Muscle of leg (tissue), 11 donors: ENCODE results near the gene SLC25A10. TPM values are rescaled to one million over a fixed set of nuclear protein-coding genes. Genes with fewer than 3 reads are reported as not detected.

ENCODE experiments used
- DNase-seq: peaks from one replicate; pipeline ENCODE4 v3.0.0; 2013
- H3K27ac ChIP-seq: one replicate; pipeline ENCODE4 v1.5.1; 2013; ENCODE audit warnings: mild to moderate bottlenecking, low read length, control low read depth
- H3K27me3 ChIP-seq: one replicate; pipeline ENCODE4 v1.6.1; 2013; ENCODE audit warnings: low read length; ENCODE audit not compliant: control insufficient read depth, insufficient read depth
- H3K36me3 ChIP-seq: one replicate; pipeline ENCODE4 v1.6.1; 2013; ENCODE audit warnings: low read length; ENCODE audit not compliant: control insufficient read depth, insufficient read depth
- H3K4me1 ChIP-seq: one replicate; pipeline ENCODE4 v1.6.1; 2013; ENCODE audit warnings: low read length; ENCODE audit not compliant: control insufficient read depth, insufficient read depth
- H3K4me3 ChIP-seq: one replicate; pipeline ENCODE4 v1.5.1; 2013; ENCODE audit warnings: low read length, control low read depth
- H3K9me3 ChIP-seq: replicated peaks from 2 replicates; pipeline ENCODE4 v1.6.1; 2013; ENCODE audit warnings: low read depth, low read length; ENCODE audit not compliant: control insufficient read depth
- WGBS: methylation state at CpG from one replicate; pipeline ENCODE4 v1.1.5; 2013; ENCODE audit warnings: missing lambda C conversion rate; ENCODE audit not compliant: insufficient coverage; 5-methylcytosine and 5-hydroxymethylcytosine counted together
- polyA plus RNA-seq, 8 donors: library from polyadenylated mRNA; unstranded; fragments of 120-200 nt; gene quantifications; one replicate each; pipeline versions ENCODE4 v1.2.1 to v1.2.3, GENCODE V29; 2013; ENCODE audit warnings: inconsistent platforms in 1 of 8, low replicate concordance in 1 of 8; ENCODE audit not compliant: insufficient read length in 8 of 8, insufficient read depth in 1 of 8
- total RNA-seq: library from RNA; stranded (reverse); fragments of 120-200 nt; gene quantifications from one replicate; pipeline ENCODE4 v1.2.4, GENCODE V29; 2013

Gene SLC25A10
- total and polyA plus RNA-seq, 9 donors, result 3.3 to 5.3 (median 4.3) TPM

DNA sequence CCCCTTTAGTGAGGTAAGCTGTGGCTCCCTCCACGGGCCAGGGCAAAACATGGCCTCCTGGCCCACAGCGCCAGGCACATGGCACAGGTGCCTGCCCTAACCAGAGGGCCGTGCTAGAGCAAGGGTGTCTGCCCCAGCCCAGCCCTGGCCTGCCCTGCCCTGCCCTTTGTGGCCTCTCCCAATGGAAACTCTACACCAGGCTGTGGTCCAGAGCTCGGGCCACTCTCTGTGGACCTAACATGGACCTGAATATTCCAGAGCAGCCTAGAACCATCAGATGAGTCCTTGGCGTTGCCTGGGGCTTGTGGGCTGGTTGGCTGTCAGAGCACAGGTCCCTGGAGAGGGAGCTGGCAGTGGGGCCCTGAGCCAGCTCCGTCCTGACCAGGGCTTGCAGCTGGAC, 16.9 kb upstream of the SLC25A10 start:
- H3K4me3 ChIP-seq, result no peak overlapping the region
- no peaks in the 10 kb centered on the region for H3K9me3 ChIP-seq
- no peak for DNase-seq
- H3K27me3 ChIP-seq, result no peaks in the 10 kb centered on the region
- 73% methylated on average over 4 of the region's 6 CpGs for WGBS
- H3K27ac ChIP-seq, result no peak overlapping the region
- H3K36me3 ChIP-seq, result peaks cover 85% of the 10 kb centered on the region
- no peaks in the 10 kb centered on the region for H3K4me1 ChIP-seq

DNA sequence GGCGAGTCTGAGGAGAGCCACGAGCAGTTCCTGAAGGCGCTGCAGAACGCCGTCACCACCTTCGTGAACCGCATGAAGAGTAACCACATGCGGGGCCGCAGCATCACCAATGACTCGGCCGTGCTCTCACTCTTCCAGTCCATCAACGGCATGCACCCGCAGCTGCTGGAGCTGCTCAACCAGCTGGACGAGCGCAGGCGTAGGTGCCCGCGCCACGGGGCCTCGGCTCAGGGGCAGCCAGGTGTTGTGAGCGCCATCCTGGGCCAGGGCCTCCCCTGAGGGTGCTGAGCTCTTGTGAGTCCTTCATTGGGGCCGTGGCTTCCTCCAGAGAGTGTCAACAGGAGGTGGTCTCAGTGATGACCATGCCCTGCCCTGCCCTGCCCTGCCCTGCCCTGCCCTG, 16.3 kb upstream of the SLC25A10 start:
- Histone ChIP-seq H3K4me3 (no peak overlapping the region), H3K4me1 (no peaks in the 10 kb centered on the region), H3K27ac (no peak overlapping the region), H3K36me3 (peaks cover 86% of the 10 kb centered on the region), H3K27me3 (no peaks in the 10 kb centered on the region), H3K9me3 (no peaks in the 10 kb centered on the region)
- 91% methylated on average over 22 of the region's 22 CpGs for WGBS
- DNase-seq, result no peak

DNA sequence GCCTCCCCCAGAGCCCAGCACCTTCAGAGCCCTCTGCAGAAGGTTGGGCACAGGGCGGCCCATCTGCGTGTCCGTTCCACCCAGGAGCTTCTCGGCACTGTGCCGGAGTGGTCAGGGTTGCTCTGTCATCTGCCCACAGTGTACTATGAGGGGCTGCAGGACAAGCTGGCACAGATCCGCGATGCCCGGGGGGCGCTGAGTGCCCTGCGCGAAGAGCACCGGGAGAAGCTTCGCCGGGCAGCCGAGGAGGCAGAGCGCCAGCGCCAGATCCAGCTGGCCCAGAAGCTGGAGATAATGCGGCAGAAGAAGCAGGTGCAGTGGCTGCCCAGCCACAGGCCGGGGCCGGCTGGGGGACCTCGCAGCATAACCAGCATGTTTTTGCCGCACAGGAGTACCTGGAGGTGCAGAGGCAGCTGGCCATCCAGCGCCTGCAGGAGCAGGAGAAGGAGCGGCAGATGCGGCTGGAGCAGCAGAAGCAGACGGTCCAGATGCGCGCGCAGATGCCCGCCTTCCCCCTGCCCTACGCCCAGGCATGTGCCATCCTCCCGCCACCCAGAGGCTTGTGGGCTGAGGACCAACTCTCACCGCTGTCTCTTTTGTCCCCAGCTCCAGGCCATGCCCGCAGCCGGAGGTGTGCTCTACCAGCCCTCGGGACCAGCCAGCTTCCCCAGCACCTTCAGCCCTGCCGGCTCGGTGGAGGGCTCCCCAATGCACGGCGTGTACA, 15.7 kb upstream of the SLC25A10 start:
- DNase-seq, result no peak
- H3K4me1 ChIP-seq, result peaks cover 6% of the 10 kb centered on the region
- no peak overlapping the region for H3K4me3 ChIP-seq
- no peak overlapping the region for H3K27ac ChIP-seq
- no peaks in the 10 kb centered on the region for H3K9me3 ChIP-seq
- H3K36me3 ChIP-seq, result peaks cover 86% of the 10 kb centered on the region
- WGBS, result 91% methylated on average over 40 of the region's 40 CpGs
- no peaks in the 10 kb centered on the region for H3K27me3 ChIP-seq

DNA sequence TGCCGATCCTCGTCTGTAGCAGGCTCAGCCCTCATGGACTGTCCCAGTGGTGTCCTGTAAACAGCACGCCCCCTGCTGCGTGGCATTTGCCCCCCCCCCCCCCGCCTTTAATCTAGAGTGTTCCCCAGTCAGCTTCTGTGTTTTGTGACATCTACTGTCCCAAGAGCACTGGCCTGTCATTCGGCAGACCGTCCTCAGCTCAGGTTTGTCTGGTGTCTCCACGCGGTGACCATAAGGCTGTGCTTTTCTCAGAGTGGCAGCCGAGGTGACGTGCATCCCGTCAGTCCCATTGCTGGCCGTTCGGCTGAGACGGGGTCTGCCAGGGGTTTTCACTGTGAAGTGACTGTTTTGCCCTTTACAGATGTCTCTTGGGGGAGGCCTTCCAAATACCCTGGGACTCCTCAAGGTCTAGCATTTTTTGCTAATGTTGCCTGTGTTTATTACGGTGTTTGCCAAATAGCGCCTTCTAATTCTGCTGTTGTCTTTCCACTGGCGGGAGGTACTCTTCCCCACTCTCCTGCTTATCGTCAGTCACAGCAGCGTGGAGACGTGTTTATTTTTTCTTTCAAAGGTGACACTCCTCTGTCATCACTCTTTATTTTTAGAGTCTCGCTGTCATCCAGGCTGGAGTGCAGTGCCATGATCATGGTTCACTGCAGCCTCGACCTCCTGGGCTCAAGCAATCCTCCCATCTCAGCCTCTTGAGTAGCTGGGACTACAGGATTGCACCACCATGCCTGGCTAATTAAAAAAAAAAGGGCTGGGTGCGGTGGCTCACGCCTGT, 14.6 kb upstream of the SLC25A10 start:
- H3K27ac ChIP-seq, result no peak overlapping the region
- peaks cover 16% of the 10 kb centered on the region for H3K4me1 ChIP-seq
- H3K36me3 ChIP-seq, result peaks cover 83% of the 10 kb centered on the region
- H3K9me3 ChIP-seq, result no peaks in the 10 kb centered on the region
- no peak for DNase-seq
- WGBS, result 81% methylated on average over 21 of the region's 25 CpGs
- H3K27me3 ChIP-seq, result no peaks in the 10 kb centered on the region
- H3K4me3 ChIP-seq, result no peak overlapping the region

DNA sequence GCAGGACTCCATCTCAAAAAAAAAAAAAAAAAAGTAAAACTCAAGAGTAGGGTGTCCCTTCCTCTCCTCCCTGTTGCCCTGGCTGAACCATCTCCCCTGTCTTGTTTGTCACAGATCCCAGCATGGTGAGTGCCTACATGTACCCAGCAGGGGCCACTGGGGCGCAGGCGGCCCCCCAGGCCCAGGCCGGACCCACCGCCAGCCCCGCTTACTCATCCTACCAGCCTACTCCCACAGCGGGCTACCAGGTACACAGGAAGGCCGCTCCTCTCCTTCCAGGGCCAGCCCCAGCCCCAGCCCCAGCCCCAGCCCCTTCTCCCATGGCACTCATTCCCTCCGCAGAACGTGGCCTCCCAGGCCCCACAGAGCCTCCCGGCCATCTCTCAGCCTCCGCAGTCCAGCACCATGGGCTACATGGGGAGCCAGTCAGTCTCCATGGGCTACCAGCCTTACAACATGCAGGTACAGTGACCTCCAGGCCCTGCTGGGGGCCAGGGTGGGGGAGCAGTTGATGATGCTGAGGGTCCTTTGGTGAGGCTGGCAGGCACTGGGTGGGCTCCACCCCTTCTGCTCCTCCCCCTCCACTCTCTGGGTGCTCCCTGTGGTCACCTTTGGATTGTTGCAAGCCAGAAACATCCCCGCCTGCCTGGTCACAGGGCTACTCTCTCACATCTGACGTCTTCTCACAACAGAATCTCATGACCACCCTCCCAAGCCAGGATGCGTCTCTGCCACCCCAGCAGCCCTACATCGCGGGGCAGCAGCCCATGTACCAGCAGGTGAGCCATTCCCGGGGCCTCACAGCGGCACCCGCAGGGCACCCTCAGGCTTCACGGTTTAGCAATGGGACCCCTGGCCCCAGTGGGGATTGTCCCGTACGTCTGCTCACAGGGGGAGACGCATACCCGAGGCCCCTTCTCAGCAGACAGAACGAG, 11.5 kb upstream of the SLC25A10 start:
- H3K36me3 ChIP-seq, result peaks cover 62% of the 10 kb centered on the region
- peaks cover 26% of the 10 kb centered on the region for H3K4me1 ChIP-seq
- DNase-seq, result no peak
- H3K9me3 ChIP-seq, result no peaks in the 10 kb centered on the region
- no peaks in the 10 kb centered on the region for H3K27me3 ChIP-seq
- H3K27ac ChIP-seq, result no peak overlapping the region
- WGBS, result 80% methylated on average over 18 of the region's 25 CpGs
- no peak overlapping the region for H3K4me3 ChIP-seq

DNA sequence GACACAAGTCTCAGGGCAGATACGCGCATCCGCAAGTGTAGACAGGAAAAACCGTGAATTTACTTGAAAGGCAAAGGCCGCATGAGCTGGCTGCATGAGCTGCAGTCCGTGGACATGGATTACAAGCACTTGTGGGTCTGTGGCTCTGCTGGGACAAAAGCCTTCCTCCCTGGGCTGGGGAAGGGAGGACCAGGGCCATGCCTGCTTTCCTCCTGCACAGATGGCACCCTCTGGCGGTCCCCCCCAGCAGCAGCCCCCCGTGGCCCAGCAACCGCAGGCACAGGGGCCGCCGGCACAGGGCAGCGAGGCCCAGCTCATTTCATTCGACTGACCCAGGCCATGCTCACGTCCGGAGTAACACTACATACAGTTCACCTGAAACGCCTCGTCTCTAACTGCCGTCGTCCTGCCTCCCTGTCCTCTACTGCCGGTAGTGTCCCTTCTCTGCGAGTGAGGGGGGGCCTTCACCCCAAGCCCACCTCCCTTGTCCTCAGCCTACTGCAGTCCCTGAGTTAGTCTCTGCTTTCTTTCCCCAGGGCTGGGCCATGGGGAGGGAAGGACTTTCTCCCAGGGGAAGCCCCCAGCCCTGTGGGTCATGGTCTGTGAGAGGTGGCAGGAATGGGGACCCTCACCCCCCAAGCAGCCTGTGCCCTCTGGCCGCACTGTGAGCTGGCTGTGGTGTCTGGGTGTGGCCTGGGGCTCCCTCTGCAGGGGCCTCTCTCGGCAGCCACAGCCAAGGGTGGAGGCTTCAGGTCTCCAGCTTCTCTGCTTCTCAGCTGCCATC, 10.6 kb upstream of the SLC25A10 start:
- DNase-seq, result no peak
- no peaks in the 10 kb centered on the region for H3K9me3 ChIP-seq
- WGBS, result 70% methylated on average over 16 of the region's 23 CpGs
- H3K27ac ChIP-seq, result no peak overlapping the region
- peaks cover 26% of the 10 kb centered on the region for H3K4me1 ChIP-seq
- no peaks in the 10 kb centered on the region for H3K27me3 ChIP-seq
- H3K36me3 ChIP-seq, result peaks cover 62% of the 10 kb centered on the region
- H3K4me3 ChIP-seq, result peak overlapping the region; percentile 82

DNA sequence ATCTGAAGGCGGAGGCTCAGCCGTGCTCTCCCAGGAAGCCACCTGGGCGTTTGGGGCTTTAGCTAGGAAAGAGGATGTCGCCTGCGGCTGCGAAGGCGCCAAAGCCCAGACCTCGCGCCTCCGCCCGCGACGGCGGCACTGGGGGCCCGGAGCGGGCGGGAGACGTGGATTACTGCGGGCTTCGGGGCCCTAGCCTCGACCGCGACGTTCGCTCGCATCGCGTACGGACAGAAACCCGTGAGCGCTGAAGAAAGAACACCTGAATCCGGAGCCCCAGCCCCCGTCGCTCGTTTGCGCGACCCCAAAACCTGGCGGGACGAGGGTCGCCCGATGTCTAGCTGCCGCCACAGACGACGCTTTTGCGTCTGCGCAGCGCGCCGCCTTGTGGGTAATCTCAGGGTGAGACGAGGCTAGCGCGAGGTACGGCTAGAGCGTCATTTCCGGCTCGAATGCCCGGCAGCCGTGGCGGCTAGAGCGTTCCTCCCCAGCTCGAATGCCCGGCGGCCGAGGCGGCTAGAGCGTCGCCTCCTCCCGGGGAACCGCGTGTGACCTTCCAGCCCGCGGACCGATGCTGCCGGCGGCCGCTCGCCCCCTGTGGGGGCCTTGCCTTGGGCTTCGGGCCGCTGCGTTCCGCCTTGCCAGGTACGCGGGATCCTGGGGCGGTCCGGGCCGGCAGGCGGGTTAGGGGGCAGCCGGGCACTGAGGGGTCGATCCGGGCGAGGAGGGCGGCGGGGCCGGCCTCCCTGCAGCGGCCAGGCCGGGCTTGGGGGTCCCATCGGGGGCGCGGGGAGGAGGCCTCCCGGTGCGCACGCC, 8.9 kb upstream of the SLC25A10 start, which contains the start of gene MRPL12:
Gene MRPL12 (plus strand): TSS at position 434 of the 813 bp plus-strand sequence. CDS start 135 bp downstream, at position 569.
- WGBS, result under 1% methylated on average over 102 of the region's 102 CpGs
- peaks cover 62% of the 10 kb centered on the region for H3K36me3 ChIP-seq

DNA sequence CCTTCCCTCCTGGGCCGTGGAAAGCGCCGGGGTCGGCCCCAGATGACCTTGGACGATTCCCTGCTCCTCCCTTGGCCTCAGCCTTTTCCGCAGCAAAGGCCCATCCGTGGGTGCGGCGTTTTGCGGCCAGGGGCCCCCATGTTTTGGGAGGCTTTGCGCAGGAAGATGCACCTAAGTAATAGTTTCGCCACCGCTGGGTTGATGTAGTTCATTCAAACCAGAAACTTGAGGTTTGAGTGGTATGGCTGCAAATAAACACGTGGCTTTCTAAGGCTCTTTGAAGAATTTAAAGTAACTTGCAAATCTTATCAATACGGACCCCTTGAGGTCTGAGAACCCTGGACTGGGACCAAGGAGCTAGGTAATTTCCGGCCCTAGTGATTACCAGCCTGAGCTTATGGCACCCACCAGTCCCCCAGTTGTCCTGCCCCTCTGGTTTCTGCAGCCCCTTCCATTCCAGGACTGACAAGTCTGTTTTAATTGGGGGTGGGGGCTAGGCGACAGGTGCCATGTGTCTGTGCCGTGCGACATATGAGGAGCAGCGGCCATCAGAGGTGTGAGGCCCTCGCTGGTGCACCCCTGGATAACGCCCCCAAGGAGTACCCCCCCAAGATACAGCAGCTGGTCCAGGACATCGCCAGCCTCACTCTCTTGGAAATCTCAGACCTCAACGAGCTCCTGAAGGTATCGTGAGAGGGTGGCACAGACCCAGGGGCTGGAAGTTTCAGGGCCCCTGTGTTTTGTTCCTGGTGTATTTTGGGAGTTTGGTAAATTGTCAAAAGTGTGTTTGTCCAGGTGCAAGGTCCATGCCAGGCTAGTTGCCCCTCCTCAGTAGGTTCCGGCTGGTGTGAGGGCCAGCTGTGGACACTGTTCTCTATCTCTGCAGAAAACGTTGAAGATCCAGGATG, 8.1 kb upstream of the SLC25A10 start:
- Histone ChIP-seq H3K36me3 (peaks cover 62% of the 10 kb centered on the region), H3K27me3 (no peaks in the 10 kb centered on the region), H3K9me3 (no peaks in the 10 kb centered on the region), H3K4me3 (peak overlapping the region; percentile 82), H3K27ac (peak overlapping the region; percentile 22), H3K4me1 (peaks cover 31% of the 10 kb centered on the region)
- 31% methylated on average over 22 of the region's 27 CpGs for whole genome bisulfite sequencing
- no peak for DNase-seq

More for the DNA sequence above, 8.9 kb upstream of the SLC25A10 start, which contains the start of gene MRPL12:
- Histone ChIP-seq H3K4me1 (peaks cover 31% of the 10 kb centered on the region), H3K9me3 (no peaks in the 10 kb centered on the region), H3K4me3 (peak within 1 kb of the TSS; percentile 82), H3K27ac (peak within 1 kb of the TSS; percentile 84), H3K27me3 (no peaks in the 10 kb centered on the region)
- peak; percentile 98 for DNase-seq
